Common myeloid progenitor, CD34-positive (primary cell): Measurements from ENCODE around the gene MAP1LC3B2.
A peak's percentile ranks its signal among the peaks of the same experiment; 100 is the strongest.

Experiments
- CTCF ChIA-PET: fragments of 350-600 bp; sonication (Branson Sonifier 250); formaldehyde crosslinking; loops from one replicate; lab custom pipeline; 2021; ENCODE audit warnings: antibody characterized with exemption; lab: Charles Lee
- POLR2A ChIA-PET: fragments of 350-600 bp; sonication (Branson Sonifier 250); formaldehyde crosslinking; loops from one replicate; lab custom pipeline; 2021; ENCODE audit warnings: antibody characterized with exemption; lab: Charles Lee
- DNase-seq, 3 donors: peaks; one replicate each; pipeline versions ENCODE4 v3.0.0 to v3.0.0-alpha.2; 2013
- H3K27ac ChIP-seq, 2 experiments: 1 replicate in 1 of 2; 2 replicates in 1 of 2; pipeline ENCODE4 v1.7.0; 2013; ENCODE audit warnings: inconsistent platforms in 2 of 2, low read length in 2 of 2, mild to moderate bottlenecking in 2 of 2, low read depth in 1 of 2, moderate library complexity in 1 of 2; ENCODE audit not compliant: severe bottlenecking in 2 of 2, insufficient read depth in 1 of 2, poor library complexity in 1 of 2
- H3K27me3 ChIP-seq, 5 experiments: replicated peaks in 2 of 5; 1 replicate in 3 of 5; 2 replicates in 2 of 5; pipeline versions ENCODE4 v1.6.1 to v1.7.0; 2013; ENCODE audit warnings: low read length in 4 of 5, mild to moderate bottlenecking in 2 of 5, moderate library complexity in 2 of 5, inconsistent platforms in 1 of 5; ENCODE audit not compliant: insufficient read depth in 5 of 5, control insufficient read depth in 4 of 5
- H3K36me3 ChIP-seq, 4 experiments: 1 replicate in 2 of 4; 2 replicates in 2 of 4; pipeline versions ENCODE4 v1.6.1 to v1.7.0; 2013; ENCODE audit warnings: low read length in 3 of 4, control low read depth in 1 of 4, mild to moderate bottlenecking in 1 of 4; ENCODE audit not compliant: control insufficient read depth in 4 of 4, insufficient read depth in 4 of 4
- H3K4me1 ChIP-seq, 4 experiments: 1 replicate in 3 of 4; 2 replicates in 1 of 4; pipeline versions ENCODE4 v1.6.1 to v1.7.1; 2013; ENCODE audit warnings: low read length in 3 of 4, mild to moderate bottlenecking in 3 of 4, control low read depth in 1 of 4, inconsistent platforms in 1 of 4, moderate library complexity in 1 of 4; ENCODE audit not compliant: control insufficient read depth in 4 of 4, insufficient read depth in 4 of 4; ENCODE audit errors: control extremely low read depth in 1 of 4
- H3K4me3 ChIP-seq, 7 experiments: 1 replicate in 4 of 7; 2 replicates in 3 of 7; pipeline versions ENCODE4 v1.5.1 to v1.7.0; 2013; ENCODE audit warnings: mild to moderate bottlenecking in 7 of 7, low read length in 6 of 7, moderate library complexity in 6 of 7, inconsistent platforms in 2 of 7, low read depth in 2 of 7, control low read depth in 1 of 7; ENCODE audit not compliant: insufficient read depth in 4 of 7, control insufficient read depth in 1 of 7; ENCODE audit errors: extremely low read depth in 1 of 7
- H3K9me3 ChIP-seq, 5 experiments: 1 replicate in 4 of 5; 2 replicates in 1 of 5; pipeline versions ENCODE4 v1.6.1 to v1.7.1; 2013; ENCODE audit warnings: low read length in 4 of 5, mild to moderate bottlenecking in 2 of 5, inconsistent platforms in 1 of 5, low read depth in 1 of 5, moderate library complexity in 1 of 5; ENCODE audit not compliant: control insufficient read depth in 4 of 5, insufficient read depth in 2 of 5; ENCODE audit errors: control extremely low read depth in 1 of 5
- WGBS: methylation state at CpG from one replicate; pipeline ENCODE4 v1.1.5; 2013; ENCODE audit not compliant: insufficient coverage; 5-methylcytosine and 5-hydroxymethylcytosine counted together

MAP1LC3B2 gene

DNA sequence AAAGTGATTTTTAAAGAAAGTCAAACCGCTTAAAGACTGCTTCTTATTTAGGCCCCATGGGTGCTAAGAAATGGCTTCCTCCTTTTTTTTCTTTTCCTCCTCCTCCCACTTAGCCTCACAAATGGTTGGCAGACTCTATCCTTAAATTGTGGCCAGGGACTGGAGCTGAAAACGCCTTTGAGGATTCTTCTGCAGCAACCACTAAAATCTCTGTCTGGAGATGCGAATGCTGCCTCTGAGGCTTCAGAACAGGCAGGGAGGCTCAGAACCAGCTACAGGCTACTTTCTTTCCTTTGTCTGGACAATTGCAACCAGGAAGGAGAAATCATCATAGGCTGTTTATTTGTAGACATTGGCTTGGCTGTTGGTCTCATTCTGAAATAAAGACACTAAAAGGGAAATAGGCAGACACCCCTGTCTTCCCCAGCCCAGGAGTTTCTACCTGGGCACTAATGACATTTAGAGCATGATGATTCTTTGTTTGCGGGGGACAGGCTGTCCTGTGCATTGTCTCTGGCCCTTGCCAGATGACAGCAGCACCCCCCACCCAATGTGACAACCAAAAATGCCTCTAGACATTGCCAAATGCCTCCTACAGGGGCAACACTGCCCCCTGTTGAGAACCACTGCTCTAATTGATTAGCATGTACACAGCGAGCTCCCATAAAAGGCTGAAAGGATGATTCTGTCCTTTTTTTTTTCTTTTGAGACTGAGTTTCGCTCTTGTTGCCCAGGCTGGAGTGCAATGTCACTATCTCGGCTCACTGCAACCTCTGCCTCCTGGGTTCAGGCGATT lies 50.3 kb downstream of the MAP1LC3B2 start:
- H3K9me3 ChIP-seq, result peaks cover 0 to 11% (median 0%) of the 10 kb centered on the region in 5 experiments
- peaks cover 0 to 18% (median 12%) of the 10 kb centered on the region in 4 experiments for H3K4me1 ChIP-seq
- H3K27ac ChIP-seq, result no peak overlapping the region
- H3K4me3 ChIP-seq, result no peak overlapping the region
- ChIA-PET POLR2A (interaction anchor here (0.6 to 0.7 kb wide), 3 partner anchors 74 to 358 kb away, joined by 3 read pairs; no protein-coding TSS in a partner anchor), CTCF (interaction anchor here (1.1 to 2.3 kb wide), 6 partner anchors 9 to 611 kb away, joined by 3 to 10 read pairs (median 6); no protein-coding TSS in a partner anchor)
- DNase-seq, result peak in 2 of 3 donors; percentile 63 to 65
- H3K27me3 ChIP-seq, result no peaks in the 10 kb centered on the region
- 85% methylated on average over 5 of the region's 8 CpGs for WGBS
- no peaks in the 10 kb centered on the region for H3K36me3 ChIP-seq

DNA sequence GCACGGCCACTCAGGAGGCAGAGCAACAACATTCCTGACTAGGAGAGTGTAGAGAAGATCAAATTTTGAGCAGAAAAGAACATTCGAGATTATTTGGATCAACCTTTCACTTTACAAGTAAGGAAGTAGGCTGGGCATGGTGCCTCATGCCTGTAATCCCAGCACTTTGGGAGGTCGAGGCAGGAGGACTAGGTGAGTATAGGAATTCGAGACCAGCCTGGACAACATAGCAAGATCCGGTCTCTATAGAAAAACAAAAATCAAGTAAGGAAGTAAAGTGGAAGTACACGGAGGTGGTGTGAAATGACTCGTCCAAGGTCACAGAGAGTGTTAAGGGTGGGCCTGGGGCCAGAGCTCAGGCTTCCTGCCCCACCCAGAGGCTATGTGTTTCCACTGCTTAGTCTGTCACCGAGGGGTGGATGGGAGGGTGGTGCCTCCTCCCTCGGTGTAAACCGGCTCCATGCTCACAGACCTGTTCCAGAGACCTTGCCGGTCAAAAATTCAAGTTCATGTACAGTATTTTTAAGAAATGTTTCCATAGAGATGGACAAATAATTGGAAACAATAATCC lies 51.9 kb downstream of the MAP1LC3B2 start:
- Histone ChIP-seq H3K4me3 (no peak overlapping the region), H3K9me3 (peaks cover 0 to 5% (median 0%) of the 10 kb centered on the region in 5 experiments), H3K27me3 (no peaks in the 10 kb centered on the region), H3K4me1 (peaks cover 0 to 23% (median 8%) of the 10 kb centered on the region in 4 experiments), H3K36me3 (no peaks in the 10 kb centered on the region), H3K27ac (no peak overlapping the region)
- DNase-seq, result no peak
- POLR2A ChIA-PET, result no interaction called here
- WGBS, result 97% methylated on average over 7 of the region's 11 CpGs
- CTCF ChIA-PET, result interaction anchor here (0.6 to 2.2 kb wide), 7 partner anchors 9 to 509 kb away, joined by 3 to 5 read pairs (median 3); no protein-coding TSS in a partner anchor

DNA sequence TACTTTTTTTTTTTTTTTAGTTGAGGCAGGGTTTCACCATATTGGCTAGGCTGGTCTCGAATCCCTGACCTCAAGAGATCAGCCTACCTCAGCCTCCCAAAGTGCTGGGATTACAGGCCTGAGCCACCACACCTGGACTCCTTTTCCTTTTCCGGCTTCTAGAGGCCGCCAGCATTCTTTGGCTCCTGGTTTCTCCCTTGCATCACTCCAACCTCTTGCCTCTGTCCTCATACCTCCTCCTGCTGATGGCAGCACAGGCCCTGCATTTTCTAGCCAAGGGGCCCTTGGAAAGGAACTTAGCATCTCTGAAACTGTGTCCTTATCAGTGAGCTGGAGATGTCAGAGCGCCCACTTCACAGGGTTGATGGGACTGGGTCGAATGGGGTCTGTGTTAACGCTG lies 53.3 kb downstream of the MAP1LC3B2 start:
- Histone ChIP-seq H3K36me3 (no peaks in the 10 kb centered on the region), H3K9me3 (peaks cover 0 to 3% (median 0%) of the 10 kb centered on the region in 5 experiments), H3K27me3 (no peaks in the 10 kb centered on the region), H3K4me1 (peaks cover 0 to 23% (median 8%) of the 10 kb centered on the region in 4 experiments), H3K27ac (no peak overlapping the region), H3K4me3 (no peak overlapping the region)
- no peak for DNase-seq
- CTCF ChIA-PET, result interaction anchor here (0.6 to 2.5 kb wide), 4 partner anchors 10 to 97 kb away, joined by 3 to 5 read pairs (median 4); no protein-coding TSS in a partner anchor
- POLR2A ChIA-PET, result interaction anchor here (0.6 kb wide), 1 partner anchor 334 kb away, joined by 3 read pairs; no protein-coding TSS in a partner anchor
- WGBS, result 81% methylated on average over 6 of the region's 6 CpGs

DNA sequence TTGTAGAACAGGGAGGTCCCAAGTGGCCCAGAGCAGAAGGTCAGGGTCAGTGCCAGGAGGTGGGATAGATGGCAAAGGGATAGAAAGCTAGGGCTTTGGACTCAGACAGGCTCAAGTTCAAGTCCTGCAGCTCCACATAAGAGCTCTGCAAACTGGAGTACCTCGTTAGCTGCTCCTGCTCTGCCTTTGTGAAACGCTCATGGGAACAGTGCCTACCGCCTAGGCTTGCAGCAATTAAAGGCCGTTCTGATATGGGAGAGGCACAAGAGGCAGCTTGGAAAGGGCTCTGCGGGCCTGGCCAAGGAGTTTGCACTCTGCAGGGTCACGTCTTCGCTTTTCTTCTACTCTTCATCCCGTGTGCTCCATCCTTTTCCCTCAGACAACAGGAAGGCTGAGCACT lies 54.1 kb downstream of the MAP1LC3B2 start:
- POLR2A ChIA-PET, result interaction anchor here (0.6 kb wide), 1 partner anchor 64 kb away, joined by 4 read pairs; no protein-coding TSS in a partner anchor
- CTCF ChIA-PET, result interaction anchor here (1.1 to 2.5 kb wide), 4 partner anchors 11 to 68 kb away, joined by 3 to 5 read pairs (median 4); no protein-coding TSS in a partner anchor
- WGBS, result 97% methylated on average over 8 of the region's 8 CpGs

DNA sequence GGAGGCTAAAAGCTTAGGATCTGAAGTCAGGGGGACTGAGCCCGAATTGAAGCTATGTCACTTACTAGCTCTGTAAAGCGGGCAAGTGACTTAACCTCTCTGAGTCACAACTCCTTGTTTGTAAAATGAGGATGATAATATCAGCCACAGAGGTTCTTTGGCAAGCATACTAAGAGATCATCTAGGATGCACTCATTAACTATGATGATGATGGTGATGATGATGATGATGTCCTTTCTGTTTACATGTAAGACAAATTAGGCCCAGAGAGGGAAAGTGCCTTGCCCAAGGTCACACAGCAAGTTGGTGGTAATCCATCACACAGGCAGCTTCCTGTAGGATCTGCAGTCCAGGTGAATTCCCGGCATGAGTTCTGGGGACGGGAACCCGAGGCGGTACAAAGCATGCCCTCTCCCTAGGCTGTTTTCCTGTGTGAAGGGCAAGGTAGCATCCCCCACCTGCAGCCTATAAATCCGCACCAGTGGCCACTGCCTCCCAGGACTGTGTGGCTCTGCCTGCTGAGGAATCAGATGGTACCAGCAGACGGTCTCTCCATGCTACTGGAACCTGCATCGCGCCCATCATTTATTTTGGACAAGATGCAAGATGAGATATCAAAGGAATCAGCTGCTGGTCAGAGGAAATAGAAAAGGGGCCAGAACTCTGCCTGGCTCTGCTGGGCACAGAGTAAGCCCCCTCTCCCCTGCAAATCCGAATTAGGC lies 55.2 kb downstream of the MAP1LC3B2 start:
- no peak overlapping the region for H3K27ac ChIP-seq
- H3K4me3 ChIP-seq, result no peak overlapping the region
- no peaks in the 10 kb centered on the region for H3K27me3 ChIP-seq
- peaks cover 0 to 19% (median 6%) of the 10 kb centered on the region in 4 experiments for H3K4me1 ChIP-seq
- CTCF ChIA-PET, result interaction anchor here (1.1 to 2.5 kb wide), 5 partner anchors 8 to 67 kb away, joined by 3 to 5 read pairs (median 4); no protein-coding TSS in a partner anchor
- peaks cover 0 to 6% (median 0%) of the 10 kb centered on the region in 5 experiments for H3K9me3 ChIP-seq
- H3K36me3 ChIP-seq, result no peaks in the 10 kb centered on the region
- 91% methylated on average over 8 of the region's 11 CpGs for WGBS
- POLR2A ChIA-PET, result no interaction called here
- DNase-seq, result no peak

More for the DNA sequence above, 54.1 kb downstream of the MAP1LC3B2 start:
- Histone ChIP-seq H3K27me3 (no peaks in the 10 kb centered on the region), H3K4me1 (peaks cover 0 to 23% (median 8%) of the 10 kb centered on the region in 4 experiments), H3K36me3 (no peaks in the 10 kb centered on the region), H3K27ac (no peak overlapping the region), H3K9me3 (peaks cover 0 to 1% (median 0%) of the 10 kb centered on the region in 5 experiments), H3K4me3 (no peak overlapping the region)
- DNase-seq, result no peak

GRCh38 chr12:116615141-116615861 lies 56.1 kb downstream of the MAP1LC3B2 start:
- Histone ChIP-seq H3K27ac (no peak overlapping the region), H3K36me3 (no peaks in the 10 kb centered on the region), H3K27me3 (no peaks in the 10 kb centered on the region), H3K9me3 (peaks cover 0 to 6% (median 0%) of the 10 kb centered on the region in 5 experiments), H3K4me1 (peaks cover 0 to 18% (median 2%) of the 10 kb centered on the region in 4 experiments), H3K4me3 (no peak overlapping the region)
- ChIA-PET POLR2A (no interaction called here), CTCF (interaction anchor here (1.1 to 1.5 kb wide), 3 partner anchors 9 to 15 kb away, joined by 3 to 5 read pairs (median 4); no protein-coding TSS in a partner anchor)
- no peak for DNase-seq
- 97% methylated on average over 11 of the region's 13 CpGs for WGBS
